Superior temporal gyrus (tissue), 1 donor: Measurements from ENCODE around the gene EVA1A.

Experiments
- DNase-seq: peaks from one replicate; pipeline ENCODE4 v3.0.0-alpha.2; 2016; ENCODE audit errors: extremely low spot score

The EVA1A gene

DNA sequence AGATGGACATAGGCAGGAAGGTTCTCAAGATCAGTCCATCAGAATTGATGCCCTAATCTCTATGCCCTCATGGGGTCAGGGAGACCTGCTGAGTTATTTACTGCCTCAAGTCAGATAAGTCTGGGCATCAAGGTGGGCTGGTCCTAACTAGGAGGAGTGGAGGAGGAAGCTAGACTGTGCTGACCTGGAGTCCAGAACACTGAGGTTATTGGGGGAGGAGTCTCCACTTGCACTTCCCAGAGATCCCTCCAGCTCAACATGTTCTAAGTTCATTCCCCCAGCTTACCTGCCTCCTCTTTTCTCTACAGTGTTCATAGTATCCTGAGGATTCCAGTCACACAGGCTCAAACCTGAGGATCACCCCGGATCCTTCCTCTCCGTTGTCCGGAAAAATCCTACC, 19.3 kb downstream of the EVA1A start:
- no peak for DNase-seq

- DNase-seq: no peak
Observed at GRCh38 chr2:75540994-75541393, 19.7 kb downstream of the EVA1A start.

DNA sequence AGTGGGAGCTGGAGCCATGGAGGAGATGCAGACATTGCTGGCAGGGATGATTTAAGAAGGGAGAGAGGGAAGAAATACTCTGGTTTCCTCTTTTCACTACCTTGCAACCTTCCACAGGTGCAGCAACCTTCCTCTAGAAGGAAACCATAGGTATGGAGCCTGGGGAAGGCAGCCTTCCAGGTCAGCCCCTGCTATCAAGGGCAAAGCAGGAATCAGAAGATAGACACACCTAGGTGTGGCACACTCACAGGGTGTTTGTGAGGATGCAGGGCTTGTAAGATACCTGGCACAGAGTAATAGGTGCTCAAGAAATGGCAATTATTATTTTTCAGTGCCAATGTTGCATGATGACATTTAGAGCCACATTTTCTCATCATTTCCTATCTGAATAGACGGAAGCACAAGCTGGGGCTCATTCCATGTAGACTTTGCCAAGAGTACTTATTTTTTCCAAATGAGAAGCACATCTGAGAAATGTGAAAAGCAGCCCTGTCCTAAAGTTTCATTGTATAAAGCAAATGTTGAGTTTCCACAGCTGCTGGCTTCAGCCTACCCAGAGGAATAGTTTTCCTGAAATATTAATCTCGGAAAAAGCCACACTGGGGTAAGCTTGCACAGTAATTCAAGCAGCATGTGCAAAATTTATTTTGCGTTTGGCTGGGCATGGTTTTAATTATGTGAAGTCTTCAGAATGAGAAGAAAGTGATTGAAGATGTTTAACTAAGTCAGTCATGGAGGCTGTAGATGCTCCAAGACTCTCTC, 20.6 kb downstream of the EVA1A start:
- no peak for DNase-seq

GRCh38 chr2:75538521-75539490, 21.9 kb downstream of the EVA1A start:
- DNase-seq: no peak

- DNase-seq: no peak
Observed at GRCh38 chr2:75537658-75538057, 23.1 kb downstream of the EVA1A start.

- DNase-seq: no peak
Observed at GRCh38 chr2:75533135-75533534, 27.6 kb downstream of the EVA1A start.

DNA sequence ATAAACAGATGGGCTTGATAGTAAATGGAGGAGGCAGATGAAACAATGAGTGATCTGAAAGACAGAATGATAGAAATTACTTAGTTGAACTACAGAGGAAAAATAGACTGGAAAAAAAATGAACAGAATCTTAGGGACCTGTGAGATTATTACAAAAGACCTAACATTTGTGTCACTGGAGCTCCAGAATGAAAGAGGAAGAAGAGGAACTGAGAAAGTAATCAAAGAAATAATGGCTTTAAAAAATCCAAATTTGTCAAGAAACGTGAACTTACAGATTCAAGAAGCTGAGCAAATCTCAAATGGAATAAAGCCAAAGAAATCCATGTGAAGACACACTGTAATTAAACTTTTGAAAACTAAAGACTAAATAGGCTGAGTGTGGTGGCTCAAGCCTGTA, 28.3 kb downstream of the EVA1A start:
- no peak for DNase-seq

- DNase-seq: no peak
Observed at GRCh38 chr2:75528221-75528977, 32.3 kb downstream of the EVA1A start.

DNA sequence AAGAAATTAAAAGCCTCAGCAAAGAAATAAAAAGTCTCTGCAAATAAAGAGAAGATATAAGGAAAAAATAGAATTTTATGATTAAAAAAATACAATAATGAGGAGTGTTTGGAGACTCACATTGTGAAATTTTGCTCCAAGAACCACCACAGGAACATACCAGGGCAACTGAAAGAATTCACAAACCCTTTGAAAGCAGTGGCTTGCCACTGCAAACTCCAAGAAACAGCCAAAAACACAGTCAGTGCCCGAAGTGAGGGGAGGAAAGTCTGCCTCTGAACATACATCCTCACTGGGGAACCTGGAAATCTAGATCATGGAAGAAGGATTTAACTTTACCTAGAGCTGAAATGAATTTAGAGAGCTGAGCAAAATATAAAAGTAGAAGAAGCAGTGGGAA, 33.1 kb downstream of the EVA1A start:
- no peak for DNase-seq

DNA sequence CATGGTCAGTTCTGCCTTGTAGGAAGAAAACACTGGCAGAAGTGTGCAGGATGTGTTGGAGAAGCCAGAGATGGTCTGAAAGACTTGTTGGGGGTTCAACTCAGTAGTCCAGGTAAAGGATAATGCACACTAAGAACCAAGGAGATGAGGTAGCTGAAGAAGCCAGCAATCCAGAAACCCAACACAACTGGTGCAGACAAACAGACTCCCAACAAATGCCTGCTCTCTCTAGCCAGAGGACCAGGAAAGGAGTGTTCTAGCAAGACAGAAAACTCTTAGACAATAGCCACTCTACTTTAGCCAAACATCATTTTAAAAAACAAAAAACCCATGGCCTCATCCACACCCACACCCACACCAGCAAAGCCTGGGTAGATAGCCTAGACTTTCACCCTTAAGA, 33.9 kb downstream of the EVA1A start:
- no peak for DNase-seq

GRCh38 chr2:75525434-75526310, 35.1 kb downstream of the EVA1A start:
- DNase-seq: no peak

DNA sequence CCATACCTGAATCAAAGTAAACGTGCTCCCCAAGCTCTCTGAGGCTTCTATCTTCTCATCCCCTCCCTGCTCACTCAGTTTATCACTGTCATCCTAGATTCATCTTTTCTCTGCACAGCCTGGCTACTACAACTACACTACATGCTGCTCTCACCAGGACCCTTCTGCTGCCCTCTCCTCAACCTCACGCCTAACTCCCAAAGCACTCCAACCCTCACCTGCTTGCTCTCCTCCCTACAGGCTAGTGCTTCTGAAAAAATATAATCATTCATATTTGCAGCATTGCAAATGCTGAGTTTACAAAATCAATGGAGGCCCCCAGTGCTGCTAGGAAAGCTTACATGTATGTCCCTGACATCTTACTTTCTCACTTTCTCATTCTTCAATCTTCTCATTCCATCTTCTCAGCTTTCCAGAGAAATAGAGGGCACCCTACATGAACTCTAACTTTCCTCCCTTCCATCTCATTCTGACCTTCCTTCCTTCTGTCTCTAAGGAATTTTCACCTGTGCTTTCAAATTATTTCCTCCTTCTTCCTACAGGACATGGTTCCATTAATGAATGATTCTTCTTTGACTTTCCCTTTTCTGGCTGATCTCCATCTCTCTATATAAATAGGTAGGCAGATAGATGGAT, 36.3 kb downstream of the EVA1A start:
- no peak for DNase-seq

- DNase-seq: no peak
Observed at GRCh38 chr2:75523313-75524275, 37.1 kb downstream of the EVA1A start.

GRCh38 chr2:75522543-75523312, 38.0 kb downstream of the EVA1A start:
- no peak for DNase-seq

GRCh38 chr2:75521225-75521872, 39.4 kb downstream of the EVA1A start:
- DNase-seq: no peak

DNA sequence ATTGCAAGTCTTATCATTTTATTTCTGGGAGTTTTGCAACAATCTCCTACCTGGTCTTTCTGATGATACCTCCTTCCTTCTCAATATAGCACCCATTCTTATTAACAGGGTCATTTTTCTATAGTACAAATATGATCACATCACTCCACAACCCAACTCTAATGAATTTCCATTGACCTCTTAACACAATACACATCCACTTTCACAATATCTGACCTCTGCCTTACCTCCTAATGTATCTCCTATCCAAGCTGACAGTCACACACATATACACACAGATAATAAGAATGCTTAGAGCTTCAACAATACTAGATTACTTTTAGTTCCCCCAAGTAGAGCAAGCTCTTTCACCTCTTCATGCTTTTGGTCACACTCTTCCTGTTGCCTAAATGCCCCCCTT, 40.9 kb downstream of the EVA1A start:
- DNase-seq: no peak

DNA sequence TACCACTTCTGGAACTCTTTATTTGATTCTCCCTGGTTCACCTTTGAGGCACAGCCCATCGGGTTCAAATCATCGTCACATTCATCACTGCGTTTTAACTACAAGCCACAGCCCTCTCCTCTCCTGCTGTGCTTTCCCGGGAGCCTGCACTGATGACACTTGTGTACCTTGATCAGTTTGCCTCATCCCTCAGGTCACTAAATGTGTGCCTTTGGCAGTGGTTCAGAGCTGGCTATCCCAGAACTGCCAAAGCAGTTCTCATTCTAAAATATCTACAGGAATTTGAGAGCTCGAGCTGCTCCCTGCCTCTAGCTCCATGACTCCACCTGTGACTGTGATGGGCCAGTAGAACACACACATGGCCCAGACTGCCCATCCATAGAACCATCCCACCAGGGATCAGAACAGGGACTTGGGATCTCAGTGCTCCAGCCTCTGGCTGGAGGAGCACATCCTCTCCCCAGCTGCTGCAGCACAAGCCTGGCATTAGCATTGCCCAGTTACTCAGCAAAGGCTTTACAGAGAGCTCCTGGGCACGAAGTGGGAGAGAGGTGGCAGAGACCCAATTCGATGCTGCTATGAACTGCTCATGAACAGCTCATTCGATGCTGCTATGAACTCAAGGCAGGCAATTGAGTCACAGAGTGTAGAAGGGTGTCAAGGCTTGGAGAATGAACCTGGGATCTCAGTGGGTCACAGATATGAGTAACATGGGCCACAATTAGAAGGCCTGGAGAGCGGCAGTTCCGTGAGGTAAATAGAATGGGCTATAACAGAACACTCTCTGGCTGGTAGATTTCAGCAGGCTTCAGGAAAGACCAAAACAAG, 41.9 kb downstream of the EVA1A start:
- no peak for DNase-seq
